ENCODE results near the gene SYVN1.
"Not testable (repeated sequence)": the region's sequence is repeated elsewhere in the genome, so short reads cannot be mapped to it uniquely, and the experiment has no call there.

The SYVN1 gene

DNA sequence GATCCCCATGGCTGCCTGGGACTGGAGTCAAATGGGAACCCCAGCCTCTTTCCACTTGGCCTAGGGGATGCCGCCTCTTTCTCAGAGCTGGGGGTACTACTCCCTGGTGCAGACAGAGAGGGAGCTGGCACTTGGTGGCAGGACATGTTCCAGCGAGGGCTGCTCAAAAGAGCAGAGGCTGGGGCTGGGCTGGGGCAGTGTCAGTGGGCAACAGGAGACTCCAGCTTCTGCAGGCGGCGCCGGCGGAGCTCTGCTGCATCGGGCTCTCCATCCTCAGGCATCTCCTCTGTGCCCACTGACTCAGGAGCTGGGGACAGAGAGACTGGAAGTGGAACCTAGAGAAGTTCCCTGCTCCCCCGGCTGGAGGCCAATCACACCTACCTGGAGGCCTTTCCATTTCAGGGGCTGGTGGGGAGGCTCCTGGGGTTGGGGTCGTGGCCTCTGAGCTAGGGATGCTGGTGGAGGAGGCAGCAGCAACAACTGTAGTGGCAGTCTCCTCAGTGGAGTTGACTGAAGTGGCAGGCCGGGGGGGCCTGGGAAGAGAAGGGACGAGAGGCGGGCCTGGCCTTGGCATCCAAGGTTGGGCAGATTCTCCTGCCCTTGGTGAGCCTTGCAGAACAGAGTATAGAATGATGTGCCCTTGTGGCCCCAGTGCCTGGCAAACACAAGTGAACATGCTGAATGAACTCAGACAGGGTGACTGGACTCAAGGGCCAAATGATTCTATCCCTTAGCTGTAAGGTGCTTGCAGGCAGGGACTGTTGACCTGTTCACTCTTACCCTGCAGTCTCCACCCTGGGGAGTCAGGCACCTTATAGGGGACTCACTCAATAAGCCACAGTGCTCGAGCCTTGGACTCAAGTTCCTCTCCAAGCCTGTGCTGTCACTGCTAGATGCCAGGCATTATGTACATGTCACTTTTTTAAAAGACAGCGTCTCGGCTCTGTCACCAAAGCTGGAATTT lies 5.9 kb downstream of the SYVN1 start:
- DNase-seq = no peak

DNA sequence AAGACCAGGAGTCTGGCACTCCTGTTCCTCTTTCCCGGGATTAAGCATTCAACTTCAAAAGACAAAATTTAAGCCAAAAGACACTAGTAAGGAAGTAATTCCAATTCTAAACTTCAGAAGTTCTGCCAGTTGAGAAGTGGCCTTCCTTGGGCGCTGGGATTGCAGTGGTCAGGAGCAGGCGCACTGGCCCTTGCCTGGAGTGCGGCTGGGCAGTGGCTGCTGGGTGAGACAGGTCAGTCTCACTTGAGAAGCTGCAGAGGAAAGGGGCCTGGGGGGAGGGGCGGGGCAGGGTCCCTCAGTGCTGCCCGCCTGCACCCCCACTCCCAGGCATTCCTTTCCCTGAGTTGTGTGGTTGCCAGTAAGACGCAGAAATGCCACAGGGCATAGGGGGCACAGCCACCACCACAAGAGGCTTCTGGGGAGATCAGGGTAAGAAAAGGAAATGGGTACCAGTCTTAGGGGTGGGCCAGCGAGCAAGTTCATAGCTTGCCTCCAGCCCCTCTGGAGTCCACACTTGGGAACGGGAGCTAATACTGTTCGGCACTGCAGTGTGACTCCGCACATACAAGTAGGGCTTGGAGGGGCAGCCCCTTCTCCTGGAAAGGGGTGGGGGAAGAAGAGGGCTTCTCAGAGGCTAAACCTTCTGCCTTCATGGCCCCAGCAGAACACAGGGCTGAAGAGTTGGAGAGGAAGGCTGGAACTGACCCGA lies 6.7 kb downstream of the SYVN1 start:
- DNase-seq = no peak

DNA sequence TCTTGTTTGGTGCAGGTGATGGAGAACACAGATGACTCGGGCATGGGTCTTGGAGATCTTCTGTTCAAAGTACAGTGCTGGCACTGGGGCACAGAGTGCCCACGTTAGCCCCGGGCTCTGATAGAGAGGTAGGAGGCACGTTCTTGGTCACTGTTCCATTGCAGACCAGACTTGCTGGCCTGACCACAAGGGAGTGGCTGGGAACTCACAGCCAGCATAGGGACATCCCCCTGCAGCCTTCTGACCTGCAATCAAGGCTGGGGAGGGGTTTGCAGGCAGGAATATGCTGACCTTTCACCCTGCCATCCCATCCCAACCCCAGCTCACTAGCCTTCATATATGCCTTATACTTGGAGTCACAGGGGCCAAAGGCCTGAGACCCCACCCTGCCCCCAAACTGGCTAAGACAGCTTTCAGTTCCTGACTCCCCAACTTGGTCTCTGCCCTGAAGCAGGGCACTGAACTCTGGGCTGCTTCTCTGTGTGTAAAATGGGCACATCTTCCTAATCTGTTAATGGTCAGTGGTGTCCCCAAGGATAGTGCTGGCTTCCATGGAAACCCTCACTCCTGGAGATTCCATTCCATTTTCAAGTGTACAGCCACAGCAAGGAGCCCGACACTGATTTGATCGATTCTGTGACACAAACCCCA lies 7.6 kb downstream of the SYVN1 start:
- DNase-seq = no peak

DNA sequence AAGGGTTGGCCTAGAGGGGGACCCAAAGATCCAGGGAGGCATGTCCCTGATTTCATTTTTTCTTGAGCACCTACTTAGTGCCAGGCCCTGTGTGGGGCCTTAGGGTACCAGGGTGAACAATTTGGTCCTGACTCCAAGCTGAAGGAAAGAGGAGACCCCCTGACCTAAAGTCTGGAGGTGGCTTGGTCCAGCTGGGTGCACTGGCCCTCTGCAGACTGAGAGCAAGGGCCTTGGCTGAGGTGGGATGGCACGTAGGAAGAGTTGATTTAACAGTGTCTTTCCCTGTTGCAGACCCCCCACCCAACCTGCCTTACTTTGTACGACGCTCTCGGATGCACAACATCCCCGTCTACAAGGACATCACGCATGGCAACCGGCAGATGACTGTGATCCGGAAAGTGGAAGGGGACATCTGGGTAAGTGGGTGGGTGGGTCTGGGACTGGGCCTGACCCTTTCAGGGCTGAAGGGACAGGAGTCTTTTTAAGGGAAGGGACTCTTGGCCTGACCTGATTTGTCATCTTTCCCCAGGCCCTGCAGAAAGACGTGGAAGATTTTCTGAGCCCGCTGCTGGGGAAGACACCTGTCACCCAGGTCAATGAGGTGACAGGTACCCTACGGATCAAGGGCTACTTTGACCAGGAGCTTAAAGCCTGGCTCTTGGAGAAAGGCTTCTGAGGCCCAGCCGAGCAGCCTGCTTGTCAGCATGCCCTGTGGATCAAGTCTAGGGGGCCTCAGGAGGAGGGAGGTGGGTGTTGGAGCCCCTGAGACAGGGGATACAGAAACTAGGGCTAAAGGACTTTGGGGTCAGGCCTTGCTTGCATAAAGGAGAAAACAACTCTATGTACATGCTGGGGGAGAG lies 8.9 kb downstream of the SYVN1 start:
- DNase-seq = no peak

DNA sequence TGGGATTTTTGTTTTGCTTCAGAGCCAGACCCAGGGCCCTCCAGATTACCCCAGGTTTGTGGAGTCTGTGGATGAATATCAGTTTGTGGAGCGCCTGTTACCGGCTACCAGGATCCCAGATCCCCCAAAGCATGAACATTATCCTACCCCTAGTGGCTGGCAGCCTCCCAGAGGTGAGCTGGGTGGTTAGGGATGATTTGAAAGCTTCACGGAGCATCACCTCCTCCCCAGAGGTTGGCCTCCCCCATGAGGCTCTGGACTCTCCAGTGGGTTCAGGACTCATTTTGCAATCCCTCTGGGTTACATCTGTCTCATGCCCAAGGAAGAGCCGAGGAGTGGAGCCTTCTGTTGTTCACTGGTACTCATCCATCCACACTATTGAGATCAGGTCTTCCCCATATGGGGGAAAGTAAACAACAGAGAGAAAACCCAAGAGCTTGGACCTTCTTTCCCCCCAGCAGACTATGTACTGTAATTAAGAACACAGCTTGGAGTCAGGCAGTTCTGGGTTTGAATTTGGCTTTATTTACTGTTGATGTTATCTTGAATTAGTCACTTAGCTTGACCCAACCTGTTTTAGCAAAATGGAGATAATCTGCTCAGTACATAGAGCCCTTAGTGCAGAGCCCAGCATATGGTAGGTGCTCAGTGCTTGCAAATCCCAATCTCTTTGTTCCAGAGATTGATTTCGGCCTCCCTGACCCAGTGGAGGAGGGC lies 9.7 kb downstream of the SYVN1 start:
- no peak for DNase-seq

DNA sequence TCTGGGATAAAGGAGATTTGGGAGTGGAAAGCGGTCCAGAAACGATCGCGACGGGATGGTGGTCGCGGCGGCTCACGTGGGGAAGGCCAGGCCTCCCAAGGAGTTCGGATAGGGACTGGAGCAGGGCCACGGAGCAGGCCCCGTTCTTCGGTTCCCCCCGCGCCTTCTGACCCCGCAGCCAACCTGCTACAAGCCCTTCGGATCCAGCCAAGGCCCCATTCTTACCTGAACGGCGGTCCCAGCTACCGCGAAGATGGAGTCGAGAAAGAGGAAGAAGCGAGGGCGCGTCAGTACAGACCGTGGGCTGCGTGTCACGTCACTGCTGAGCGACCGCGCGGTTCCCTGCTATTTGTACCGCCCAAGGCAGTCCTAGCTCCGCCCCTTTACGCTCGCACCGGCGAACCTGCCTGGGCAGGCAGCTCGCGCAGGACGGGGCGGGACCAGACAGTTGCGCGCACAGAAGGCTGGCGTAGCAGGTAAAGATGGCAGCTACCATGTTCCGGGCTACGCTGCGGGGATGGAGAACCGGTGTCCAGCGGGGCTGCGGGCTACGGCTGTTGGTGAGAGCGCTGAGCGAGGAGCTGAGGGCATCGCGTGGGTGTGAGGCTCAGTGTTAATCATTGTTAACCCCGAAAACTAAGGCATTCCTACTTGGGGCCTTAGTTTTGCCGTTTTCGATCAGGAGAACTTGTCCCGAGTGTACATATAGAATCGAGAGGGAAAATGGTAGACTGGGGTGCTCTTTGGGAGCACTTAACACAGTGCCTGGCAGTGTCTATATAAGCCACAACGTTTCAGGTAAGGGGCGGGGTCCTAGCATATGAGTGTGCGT lies 12.2 kb downstream of the SYVN1 start, which contains the start of the genes FAU and MRPL49:
Gene FAU, minus strand, starts transcription at position 270 of the 832 bp plus-strand sequence. CDS start 321 bp downstream, outside the sequence.
Gene MRPL49, plus strand, starts transcription at position 457 of the 832 bp plus-strand sequence. Its CDS starts 26 bp downstream, at position 483.
- DNase-seq = peak; percentile 48 to 98 (median 91)

DNA sequence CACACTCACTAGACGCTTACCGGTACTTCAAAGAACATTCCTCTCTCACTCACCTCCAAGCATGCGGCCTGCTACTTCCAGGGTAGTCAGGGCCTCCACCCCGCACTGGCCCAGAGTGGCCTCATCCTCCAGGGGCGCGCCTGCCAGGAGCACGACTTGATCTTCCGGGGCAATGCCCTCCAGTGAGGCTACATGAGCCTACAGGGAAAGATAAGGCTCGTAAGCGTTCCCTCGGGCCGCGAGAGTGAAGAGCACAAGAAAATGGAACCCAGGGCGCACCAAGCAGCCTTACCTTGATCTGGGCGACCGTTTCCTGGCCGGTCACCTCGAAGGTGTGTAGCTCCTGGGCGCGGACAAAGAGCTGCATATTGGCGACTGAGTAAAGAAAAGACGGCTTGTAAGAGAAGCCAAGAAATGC lies 12.9 kb downstream of the SYVN1 start:
- no peak for DNase-seq

DNA sequence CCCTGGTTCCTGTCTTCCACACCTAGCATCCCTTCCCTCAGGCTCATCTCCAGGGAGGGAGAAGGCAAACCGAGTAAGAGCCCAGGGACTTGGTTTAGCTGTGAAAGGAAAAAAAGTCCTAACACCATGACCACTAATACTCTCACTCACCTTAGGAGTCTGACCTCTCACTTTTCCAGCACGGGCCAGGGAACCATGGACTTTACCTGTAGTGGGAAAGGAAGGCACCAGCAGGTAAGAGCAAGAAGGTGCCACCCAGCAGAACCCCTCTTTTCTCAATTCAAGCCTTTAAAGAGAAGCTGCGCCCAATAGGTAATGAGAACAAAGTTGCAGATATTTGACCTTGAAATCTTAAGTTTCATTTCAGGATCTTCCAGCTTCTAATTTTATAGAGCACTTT lies 13.5 kb downstream of the SYVN1 start:
- no peak for DNase-seq

DNA sequence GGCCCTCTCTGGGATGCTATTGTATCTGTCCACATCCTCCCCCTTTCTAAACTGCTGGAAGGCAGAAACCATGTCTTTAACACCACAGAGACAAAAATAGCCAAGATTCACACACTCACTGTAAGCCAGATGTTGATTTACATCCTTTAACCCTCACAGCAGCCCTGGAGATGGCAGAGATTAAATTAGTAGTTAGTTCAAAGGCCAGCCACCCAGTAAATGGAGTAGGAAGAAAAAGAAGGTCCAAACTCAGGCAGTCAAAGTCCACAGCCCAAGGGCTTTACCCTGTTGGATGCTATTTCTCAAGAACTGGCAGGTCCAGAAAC lies 14.7 kb downstream of the SYVN1 start:
- DNase-seq = no peak

DNA sequence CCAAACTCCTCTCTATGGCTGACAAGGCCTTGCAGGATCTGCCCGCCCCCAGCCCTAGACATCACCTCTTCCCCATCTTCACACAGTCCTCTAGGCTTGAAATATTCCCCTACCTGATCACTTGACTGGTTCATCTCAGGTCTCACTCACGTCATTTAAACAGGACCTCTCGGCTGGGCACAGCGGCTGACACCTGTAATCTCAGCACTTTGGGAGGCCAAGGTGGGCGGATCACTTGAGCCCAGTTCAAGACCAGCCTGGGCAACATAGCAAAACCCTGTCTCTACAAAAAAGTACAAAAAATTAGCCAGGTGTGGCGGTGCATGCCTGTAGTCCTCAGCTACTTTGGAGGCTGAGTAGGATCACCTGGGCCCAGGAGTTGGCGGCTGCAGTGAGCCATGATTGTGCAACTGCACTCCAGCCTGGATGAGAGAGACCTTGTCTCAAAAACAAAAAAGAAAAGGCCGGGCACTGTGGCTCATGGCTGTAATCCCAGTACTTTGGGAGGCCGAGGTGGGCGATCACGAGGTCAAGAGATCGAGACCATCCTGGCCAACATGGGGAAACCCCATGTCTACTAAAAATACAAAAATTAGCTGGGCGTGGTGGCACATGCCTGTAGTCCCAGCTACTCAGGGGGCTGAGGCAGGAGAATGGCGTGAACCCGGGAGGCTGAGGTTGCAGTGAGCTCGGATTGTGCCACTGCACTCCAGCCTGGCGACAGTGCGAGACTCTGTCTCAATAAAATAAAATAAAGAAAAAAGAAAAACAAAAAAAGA lies 15.2 kb downstream of the SYVN1 start:
- DNase-seq = not testable (repeated sequence)

DNA sequence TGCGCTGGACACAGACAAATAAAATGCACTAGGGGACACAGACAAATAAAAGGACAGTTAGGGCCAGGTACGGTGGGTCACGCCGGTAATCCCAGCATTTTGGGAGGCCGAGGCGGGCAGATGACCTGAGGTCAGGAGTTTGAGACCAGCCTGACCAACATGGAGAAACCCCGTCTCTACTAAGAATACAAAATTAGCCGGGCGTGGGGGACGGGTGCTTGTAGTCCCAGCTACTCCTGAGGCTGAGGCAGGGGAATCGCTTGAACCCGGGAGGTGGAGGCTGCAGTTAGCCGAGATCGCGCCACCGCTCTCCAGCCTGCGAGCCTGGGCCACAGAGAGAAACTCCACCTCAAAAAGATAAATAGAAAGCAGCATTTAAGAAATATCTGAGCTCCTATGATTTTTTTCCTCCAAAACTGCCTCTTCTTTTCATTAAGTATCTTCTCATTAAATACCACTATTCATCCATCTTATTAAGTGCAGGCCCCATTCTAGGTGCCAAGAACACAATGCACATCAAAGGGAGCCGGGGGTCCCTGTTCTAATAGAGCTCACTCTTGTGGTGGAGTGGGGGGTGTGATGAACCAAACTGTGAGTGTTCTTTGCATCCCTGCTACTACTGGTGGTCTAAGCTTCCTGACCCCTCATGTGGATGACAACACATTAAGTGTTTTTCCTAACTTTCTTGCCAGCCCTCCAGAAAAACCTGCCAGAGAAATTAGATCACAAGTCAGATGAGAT lies 16.1 kb downstream of the SYVN1 start:
- no peak for DNase-seq

DNA sequence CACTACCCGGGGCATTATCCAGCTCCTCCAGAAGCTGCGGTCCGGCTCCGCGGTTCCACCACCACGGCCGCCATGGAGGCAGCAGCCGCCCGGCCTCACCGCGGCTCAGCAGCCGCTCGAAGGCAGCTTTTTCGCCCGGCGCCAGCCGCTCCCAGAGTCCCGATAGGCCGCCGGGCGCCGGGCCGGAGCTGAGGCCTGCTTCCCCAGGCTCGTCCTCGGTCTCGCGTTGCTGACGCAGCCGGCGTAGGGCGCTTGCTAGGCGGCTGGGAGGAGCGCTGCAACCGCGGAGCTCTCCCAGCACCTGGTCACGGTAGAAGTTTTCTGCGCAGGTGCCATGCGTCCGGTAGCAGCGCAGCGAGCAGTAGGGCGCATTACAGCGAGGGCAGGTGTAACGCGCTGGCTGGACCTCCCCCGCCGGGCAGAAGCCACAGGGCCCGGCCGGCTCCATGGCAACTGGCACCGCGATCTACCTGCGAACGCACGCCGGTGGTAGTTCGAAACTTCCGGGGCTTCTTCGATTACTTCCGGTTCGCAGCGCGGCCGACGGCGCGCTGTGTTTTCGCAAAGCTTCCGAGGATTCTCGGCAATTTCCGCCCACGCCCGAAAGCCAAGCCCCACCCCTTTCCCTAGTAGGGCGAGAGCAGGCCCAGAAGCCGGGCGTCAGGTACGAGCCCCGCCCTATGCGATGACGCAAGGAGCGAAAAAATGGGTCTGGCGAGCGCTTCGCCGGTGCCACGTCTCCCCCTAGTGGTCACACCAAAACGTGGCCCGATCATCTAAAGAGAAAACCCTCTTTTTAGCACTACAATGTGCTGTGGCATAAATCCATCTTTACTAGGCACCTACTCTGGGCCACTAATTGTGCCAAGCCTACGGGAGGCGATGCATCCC lies 16.9 kb downstream of the SYVN1 start, which contains the start of gene ZNHIT2:
Gene ZNHIT2, minus strand, starts transcription at position 496 of the 891 bp plus-strand sequence. Its CDS starts 48 bp downstream, at position 448.
- peak; percentile 67 to 100 (median 98) for DNase-seq

DNA sequence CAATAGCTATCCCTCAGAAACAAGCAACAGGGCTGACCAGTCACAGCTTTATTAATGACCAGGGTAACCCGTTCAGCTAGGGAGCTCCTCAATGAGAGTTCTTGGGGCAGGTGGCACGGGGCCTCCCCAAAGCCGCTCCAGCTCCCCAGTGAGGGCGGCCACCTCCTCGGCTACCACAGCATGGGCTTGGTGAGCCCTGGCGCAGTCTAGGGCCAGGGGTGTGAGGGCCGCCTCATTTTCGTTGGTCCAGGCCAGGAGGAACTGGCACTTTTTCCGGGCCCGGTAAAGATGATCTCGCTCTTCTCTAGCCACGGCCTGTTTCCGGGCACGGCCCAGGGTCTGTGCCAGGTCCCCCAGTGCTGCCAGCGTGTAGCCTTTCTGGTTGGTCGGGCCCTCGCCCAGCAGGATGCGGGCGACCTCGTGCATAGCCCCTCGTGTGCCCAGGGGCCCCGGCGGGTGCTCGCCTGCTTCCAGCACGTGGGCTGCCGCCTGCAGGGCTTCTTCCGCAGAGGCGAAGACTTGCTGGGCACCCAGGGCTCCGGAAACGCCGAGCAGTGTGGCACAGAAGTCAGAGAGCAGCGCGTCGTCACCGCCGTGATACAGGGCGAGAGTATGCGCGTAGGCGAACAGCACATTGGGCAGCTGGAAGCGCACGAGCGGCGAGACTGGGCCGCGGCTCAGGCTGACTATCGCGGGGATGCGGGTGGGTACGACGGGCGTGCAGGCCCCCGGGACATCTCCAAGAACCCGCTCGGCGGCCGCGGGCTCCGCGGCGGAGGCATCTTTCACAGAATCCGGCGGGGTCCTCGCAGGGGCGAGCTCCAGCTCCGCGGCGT lies 17.7 kb downstream of the SYVN1 start:
- DNase-seq = peak in 15 of 56 donors; percentile 15 to 57 (median 42)

DNA sequence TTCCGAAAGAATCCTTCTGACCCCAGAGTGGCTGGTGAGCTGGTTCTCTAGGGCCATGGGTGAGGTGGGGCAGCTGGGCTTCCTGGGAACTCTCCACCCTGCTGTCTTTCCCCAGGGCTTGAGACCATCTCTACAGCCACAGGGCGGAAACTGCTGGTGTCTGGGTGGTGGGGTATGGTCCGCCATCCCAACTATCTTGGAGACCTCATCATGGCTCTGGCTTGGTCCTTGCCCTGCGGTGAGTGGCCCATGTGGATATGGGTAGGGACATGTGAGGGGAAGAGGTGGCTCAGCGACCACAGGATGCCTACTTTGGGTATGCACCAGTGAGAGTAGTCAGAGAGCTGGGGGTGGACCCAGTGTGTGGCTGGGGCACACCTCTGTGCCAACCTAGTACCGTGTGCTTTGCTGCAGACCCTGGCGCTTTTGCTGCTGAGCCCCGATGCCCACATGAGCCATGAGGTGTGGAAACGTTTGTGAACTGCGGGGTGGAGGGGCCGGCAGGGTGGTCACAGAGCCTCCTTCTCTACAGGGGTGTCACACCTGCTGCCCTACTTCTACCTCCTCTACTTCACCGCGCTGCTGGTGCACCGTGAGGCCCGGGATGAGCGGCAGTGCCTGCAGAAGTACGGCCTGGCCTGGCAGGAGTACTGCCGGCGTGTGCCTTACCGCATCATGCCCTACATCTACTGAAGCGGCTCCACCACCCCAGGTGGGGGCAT lies 18.8 kb downstream of the SYVN1 start:
- DNase-seq = no peak
